ENCODE measurements around the gene SP3. TPM values are rescaled to one million over a fixed set of nuclear protein-coding genes. Genes with fewer than 3 reads are reported as not detected.

SP3 gene
- polyA plus RNA-seq, 1 donor (not counting 4 experiments of a cell fraction or from before 2014, with no cell fraction given), result 46.7 TPM

GRCh38 chr2:173970516-173970924 lies 5.3 kb upstream of the SP3 start:
- H3K4me3 ChIP-seq (ENCODE audit: control insufficient read depth in 2 of 3, extremely low read depth in 1 of 3, insufficient read depth in 2 of 3, low read depth in 1 of 3, low read length in 3 of 3), result no peak overlapping the region
- H3K27me3 ChIP-seq (ENCODE audit: control insufficient read depth, extremely low read depth, insufficient read depth, low read length), result no peaks in the 10 kb centered on the region
- FAIRE-seq (no peak), DNase-seq (ENCODE audit: low read depth, low spot score) (no peak)
- no peak overlapping the region for H2AFZ ChIP-seq (ENCODE audit: control insufficient read depth, low read length)
- H3K4me1 ChIP-seq (ENCODE audit: control insufficient read depth, extremely low read depth, insufficient read depth, low read length), result peaks cover 19% of the 10 kb centered on the region
- TF ChIP-seq CTCF (optimal IDR thresholded peaks at IDR 0.05 in 1 of 3, IDR thresholded peaks at IDR 0.05 in 1 of 3, conservative IDR thresholded peaks at IDR 0.05 in 1 of 3; ENCODE audit: extremely low read depth in 1 of 3, insufficient read depth in 2 of 3, low read length in 3 of 3), result no peak
- no peak for TF ChIP-seq EZH2 (IDR thresholded peaks at IDR 0.05; ENCODE audit: low read length)
- no peak overlapping the region for H3K9ac ChIP-seq (ENCODE audit: control insufficient read depth, extremely low read depth, insufficient read depth, low read length)
- no peak overlapping the region for H3K27ac ChIP-seq (ENCODE audit: control insufficient read depth, insufficient read depth, low read length)
- no peaks in the 10 kb centered on the region for H3K9me3 ChIP-seq (ENCODE audit: control insufficient read depth, low read depth, low read length)
- no peaks in the 10 kb centered on the region for H3K36me3 ChIP-seq (ENCODE audit: control insufficient read depth in 2 of 2, extremely low read depth in 1 of 2, insufficient read depth in 2 of 2, low read length in 2 of 2)
- H4K20me1 ChIP-seq (ENCODE audit: control insufficient read depth, extremely low read depth, insufficient read depth, low read length), result no peaks in the 10 kb centered on the region
- no peaks in the 10 kb centered on the region for H3K9me1 ChIP-seq (ENCODE audit: control insufficient read depth, extremely low read depth, insufficient read depth, low read length)
- H3K79me2 ChIP-seq (ENCODE audit: control insufficient read depth, insufficient read depth, low read length), result peaks cover 2% of the 10 kb centered on the region
- H3K4me2 ChIP-seq (ENCODE audit: control insufficient read depth, extremely low read depth, insufficient read depth, low read depth, low read length), result no peak overlapping the region
- dilution Hi-C loops (cut with MboI; ENCODE audit: extremely low pct_ligation_motif_present, low sequenced_read_pairs), result no loop called here

DNA sequence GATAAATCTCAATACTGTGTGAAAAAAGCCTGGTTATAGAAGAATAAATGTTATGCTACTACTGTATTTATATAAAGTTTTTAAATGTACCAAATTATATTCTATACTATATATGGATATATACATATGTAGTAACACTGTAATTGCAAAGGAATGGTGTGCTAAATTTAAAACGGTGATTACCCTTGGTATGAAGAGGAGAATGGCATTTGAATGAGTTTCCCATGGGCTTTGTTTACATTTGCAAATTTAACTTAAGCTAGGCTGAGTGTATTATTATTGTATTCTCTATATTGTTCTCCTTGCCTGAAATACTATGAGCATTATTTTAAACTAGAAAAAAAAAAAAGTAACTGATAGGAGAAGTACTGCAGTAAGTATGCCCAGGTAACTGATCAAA lies 4.7 kb upstream of the SP3 start:
- Histone ChIP-seq H4K20me1 (ENCODE audit: control insufficient read depth, extremely low read depth, insufficient read depth, low read length) (no peaks in the 10 kb centered on the region), H3K9me3 (ENCODE audit: control insufficient read depth, low read depth, low read length) (no peaks in the 10 kb centered on the region), H3K9me1 (ENCODE audit: control insufficient read depth, extremely low read depth, insufficient read depth, low read length) (no peaks in the 10 kb centered on the region), H3K27ac (ENCODE audit: control insufficient read depth, insufficient read depth, low read length) (no peak overlapping the region), H3K36me3 (ENCODE audit: control insufficient read depth in 2 of 2, extremely low read depth in 1 of 2, insufficient read depth in 2 of 2, low read length in 2 of 2) (no peaks in the 10 kb centered on the region), H3K4me1 (ENCODE audit: control insufficient read depth, extremely low read depth, insufficient read depth, low read length) (peaks cover 19% of the 10 kb centered on the region), H3K9ac (ENCODE audit: control insufficient read depth, extremely low read depth, insufficient read depth, low read length) (no peak overlapping the region), H3K4me2 (ENCODE audit: control insufficient read depth, extremely low read depth, insufficient read depth, low read depth, low read length) (no peak overlapping the region), H3K27me3 (ENCODE audit: control insufficient read depth, extremely low read depth, insufficient read depth, low read length) (no peaks in the 10 kb centered on the region), H3K79me2 (ENCODE audit: control insufficient read depth, insufficient read depth, low read length) (peaks cover 2% of the 10 kb centered on the region), H2AFZ (ENCODE audit: control insufficient read depth, low read length) (no peak overlapping the region), H3K4me3 (ENCODE audit: control insufficient read depth in 2 of 3, extremely low read depth in 1 of 3, insufficient read depth in 2 of 3, low read depth in 1 of 3, low read length in 3 of 3) (no peak overlapping the region)
- FAIRE-seq, result no peak
- DNase-seq (ENCODE audit: low read depth, low spot score), result no peak
- TF ChIP-seq EZH2 (IDR thresholded peaks at IDR 0.05; ENCODE audit: low read length) (no peak), CTCF (optimal IDR thresholded peaks at IDR 0.05 in 1 of 3, IDR thresholded peaks at IDR 0.05 in 1 of 3, conservative IDR thresholded peaks at IDR 0.05 in 1 of 3; ENCODE audit: extremely low read depth in 1 of 3, insufficient read depth in 2 of 3, low read length in 3 of 3) (no peak)
- dilution Hi-C loops (cut with MboI; ENCODE audit: extremely low pct_ligation_motif_present, low sequenced_read_pairs), result no loop called here

Measured in keratinocyte (primary cell).